ENCODE results near the gene SAG. TPM values are rescaled to one million over a fixed set of nuclear protein-coding genes. Genes with fewer than 3 reads are reported as not detected.
A peak's percentile ranks its signal among the peaks of the same experiment; 100 is the strongest.

Gene SAG
- total RNA-seq, 4 donors from 2014 or later = not detected

- Histone ChIP-seq H3K4me1 (peaks cover 0 to 15% (median 4%) of the 10 kb centered on the region in 4 donors), H3K9me3 (no peaks in the 10 kb centered on the region), H3K4me3 (no peak overlapping the region), H3K27ac (no peak overlapping the region), H3K27me3 (no peaks in the 10 kb centered on the region), H3K36me3 (no peaks in the 10 kb centered on the region)
- WGBS, 2 donors (ENCODE audit: low coverage in 1 of 2) = 88 to 90% methylated on average over 2 to 15 of the region's 15 CpGs
- intact Hi-C loops (cut with DNase I; ENCODE audit: low total_unique reads) (no loop called here), in situ Hi-C loops (cut with MboI; ENCODE audit: low pct_ligation_motif_present in 1 of 4, low pct_unique_long_range_greater_than_20kb in 1 of 4, low sequenced_read_pairs in 3 of 4) (no loop called here)
- DNase-seq = no peak
- TF ChIP-seq EP300 (IDR thresholded peaks at IDR 0.05; ENCODE audit: low read depth) = no peak
- no peak for TF ChIP-seq POLR2A (IDR thresholded peaks at IDR 0.05)
- TF ChIP-seq POLR2AphosphoS5 (IDR thresholded peaks at IDR 0.05) = no peak
- no peak for TF ChIP-seq CTCF (IDR thresholded peaks at IDR 0.05)
Observed at GRCh38 chr2:233343171-233343705, 35.6 kb downstream of the SAG start.

- intact Hi-C loops (cut with DNase I; ENCODE audit: low total_unique reads) = no loop called here
- Histone ChIP-seq H3K4me1 (peaks cover 4 to 33% (median 29%) of the 10 kb centered on the region in 4 donors), H3K27ac (no peak overlapping the region), H3K27me3 (no peaks in the 10 kb centered on the region), H3K36me3 (no peaks in the 10 kb centered on the region), H3K9me3 (no peaks in the 10 kb centered on the region), H3K4me3 (no peak overlapping the region)
- in situ Hi-C loops (cut with MboI; ENCODE audit: low pct_ligation_motif_present in 1 of 4, low pct_unique_long_range_greater_than_20kb in 1 of 4, low sequenced_read_pairs in 3 of 4) = no loop called here
- TF ChIP-seq POLR2A (IDR thresholded peaks at IDR 0.05) (no peak), EP300 (IDR thresholded peaks at IDR 0.05; ENCODE audit: low read depth) (no peak), CTCF (IDR thresholded peaks at IDR 0.05) (no peak), POLR2AphosphoS5 (IDR thresholded peaks at IDR 0.05) (no peak)
- peak; percentile 1 for DNase-seq
- WGBS, 2 donors (ENCODE audit: low coverage in 1 of 2) = 94% methylated on average over 12 of the region's 12 CpGs; no CpG with 5 or more reads in 1 of the 2 donors
Observed at GRCh38 chr2:233346376-233346775, 38.8 kb downstream of the SAG start.

GRCh38 chr2:233346930-233347329 lies 39.3 kb downstream of the SAG start:
- WGBS, 2 donors (ENCODE audit: low coverage in 1 of 2) = 76 to 79% methylated on average over 6 to 9 of the region's 9 CpGs
- intact Hi-C loops (cut with DNase I; ENCODE audit: low total_unique reads) = no loop called here

More at GRCh38 chr2:233346930-233347329, 39.3 kb downstream of the SAG start:
- Histone ChIP-seq H3K9me3 (no peaks in the 10 kb centered on the region), H3K4me3 (no peak overlapping the region), H3K36me3 (no peaks in the 10 kb centered on the region), H3K4me1 (peaks cover 4 to 35% (median 30%) of the 10 kb centered on the region in 4 donors), H3K27ac (no peak overlapping the region), H3K27me3 (no peaks in the 10 kb centered on the region)
- TF ChIP-seq EP300 (IDR thresholded peaks at IDR 0.05; ENCODE audit: low read depth) (no peak), POLR2A (IDR thresholded peaks at IDR 0.05) (no peak), POLR2AphosphoS5 (IDR thresholded peaks at IDR 0.05) (no peak), CTCF (IDR thresholded peaks at IDR 0.05) (no peak)
- peak; percentile 3 for DNase-seq
- in situ Hi-C loops (cut with MboI; ENCODE audit: low pct_ligation_motif_present in 1 of 4, low pct_unique_long_range_greater_than_20kb in 1 of 4, low sequenced_read_pairs in 3 of 4) = no loop called here

Measured in transverse colon (tissue), 4 donors.